Endodermal cell (in vitro differentiated cells): ENCODE data around the gene TSHZ3. TPM values are rescaled to one million over a fixed set of nuclear protein-coding genes. Genes with fewer than 3 reads are reported as not detected.

Experiments
- DNase-seq: peaks from one replicate; pipeline ENCODE4 v3.0.0-alpha.2; 2017
- H3K27ac ChIP-seq: 2 replicates; pipeline ENCODE4 v1.5.1; 2013; ENCODE audit warnings: mild to moderate bottlenecking, low read depth, low read length, moderate library complexity
- H3K27me3 ChIP-seq: 2 replicates; pipeline ENCODE4 v1.6.1; 2013; ENCODE audit warnings: mild to moderate bottlenecking, low read length, moderate library complexity; ENCODE audit not compliant: insufficient read depth, control insufficient read depth, poor library complexity, severe bottlenecking
- H3K36me3 ChIP-seq: 2 replicates; pipeline ENCODE4 v1.7.0; 2013; ENCODE audit warnings: mild to moderate bottlenecking, low read length, moderate library complexity; ENCODE audit not compliant: control insufficient read depth, insufficient read depth
- H3K4me1 ChIP-seq: one replicate; pipeline ENCODE4 v1.7.0; 2013; ENCODE audit warnings: low read length; ENCODE audit not compliant: control insufficient read depth, insufficient read depth
- H3K4me3 ChIP-seq: 2 replicates; pipeline ENCODE4 v1.5.1; 2013; ENCODE audit warnings: mild to moderate bottlenecking, low read length, moderate library complexity
- H3K9ac ChIP-seq: 2 replicates; pipeline ENCODE4 v1.6.1; 2013; ENCODE audit warnings: mild to moderate bottlenecking, low read length, moderate library complexity; ENCODE audit not compliant: poor library complexity, severe bottlenecking; ENCODE audit errors: extremely low read depth
- H3K9me3 ChIP-seq: 2 replicates; pipeline ENCODE4 v1.6.1; 2013; ENCODE audit warnings: mild to moderate bottlenecking, low read length, moderate library complexity; ENCODE audit not compliant: control insufficient read depth
- H3K27ac Mint-ChIP-seq: 2 replicates; pipeline ENCODE4 v1.8.0; 2020; ENCODE audit warnings: mixed read lengths
- H3K27me3 Mint-ChIP-seq: 2 replicates; pipeline ENCODE4 v1.8.0; 2021; ENCODE audit warnings: mild to moderate bottlenecking, mixed read lengths; ENCODE audit not compliant: insufficient read depth
- H3K36me3 Mint-ChIP-seq: 2 replicates; pipeline ENCODE4 v1.8.0; 2020; ENCODE audit warnings: low read depth, mixed read lengths
- H3K4me1 Mint-ChIP-seq: 2 replicates; pipeline ENCODE4 v1.8.0; 2020; ENCODE audit warnings: mixed read lengths
- H3K4me3 Mint-ChIP-seq: 2 replicates; pipeline ENCODE4 v1.8.0; 2020; ENCODE audit warnings: mild to moderate bottlenecking, moderate library complexity, mixed read lengths
- H3K9me3 Mint-ChIP-seq: 2 replicates; pipeline ENCODE4 v1.8.0; 2020; ENCODE audit warnings: mild to moderate bottlenecking, mixed read lengths
- CTCF ChIP-seq: fragments of 200-600 bp; sonication (generic); conservative IDR thresholded peaks from 2 replicates; pipeline ENCODE4 v1.5.0; 2021; ENCODE audit warnings: antibody characterized with exemption, mild to moderate bottlenecking
- WGBS, 2 experiments: methylation state at CpG; one replicate each; pipeline versions ENCODE4 v1.1.5 to v1.1.7; 2013; ENCODE audit warnings: missing lambda C conversion rate in 2 of 2, mixed read lengths in 1 of 2; ENCODE audit not compliant: insufficient coverage in 1 of 2, insufficient read length in 1 of 2; 5-methylcytosine and 5-hydroxymethylcytosine counted together
- total RNA-seq, 2 donors: library from RNA; stranded (reverse); fragmentation: NEBNext Ultra II Directional in 1 of 2; extraction: Animal tissue kit (Norgen Biotek cat#: 25700) in 1 of 2; gene quantifications; 2 replicates in 1 of 2; 3 replicates in 1 of 2; pipeline ENCODE4 v1.2.1, GENCODE V29; 2021

The TSHZ3 gene
- total RNA-seq, 2 donors from 2014 or later: 0.84 to 2.1 TPM

- H3K36me3 Mint-ChIP-seq: no peaks in the 10 kb centered on the region
- DNase-seq: peak; percentile 11
- H3K4me3 Mint-ChIP-seq: no peak overlapping the region
- H3K9me3 Mint-ChIP-seq: no peaks in the 10 kb centered on the region
- TF ChIP-seq CTCF: no peak
- no peaks in the 10 kb centered on the region for H3K36me3 ChIP-seq
- no peak overlapping the region for H3K4me3 ChIP-seq
- H3K27me3 ChIP-seq: no peaks in the 10 kb centered on the region
- H3K27me3 Mint-ChIP-seq: peaks cover 4% of the 10 kb centered on the region
- no peak overlapping the region for H3K27ac Mint-ChIP-seq
- H3K4me1 ChIP-seq: peaks cover 4% of the 10 kb centered on the region
- no peak overlapping the region for H3K9ac ChIP-seq
- no peak overlapping the region for H3K27ac ChIP-seq
- 91 to 94% methylated on average over 7 to 11 of the region's 11 CpGs for WGBS, 2 experiments
- H3K9me3 ChIP-seq: no peaks in the 10 kb centered on the region
- peaks cover 16% of the 10 kb centered on the region for H3K4me1 Mint-ChIP-seq
Observed at GRCh38 chr19:31261603-31262212, 87.5 kb downstream of the TSHZ3 start.

GRCh38 chr19:31261019-31261602 lies 88.1 kb downstream of the TSHZ3 start:
- Histone ChIP-seq H3K36me3 (no peaks in the 10 kb centered on the region), H3K9me3 (no peaks in the 10 kb centered on the region), H3K27ac (no peak overlapping the region), H3K4me3 (no peak overlapping the region), H3K9ac (no peak overlapping the region), H3K27me3 (no peaks in the 10 kb centered on the region), H3K4me1 (peaks cover 4% of the 10 kb centered on the region)
- Mint-ChIP-seq H3K4me1 (peaks cover 16% of the 10 kb centered on the region), H3K27me3 (peaks cover 4% of the 10 kb centered on the region), H3K4me3 (no peak overlapping the region), H3K9me3 (no peaks in the 10 kb centered on the region), H3K27ac (no peak overlapping the region), H3K36me3 (no peaks in the 10 kb centered on the region)
- 88 to 89% methylated on average over 1 to 3 of the region's 3 CpGs for WGBS, 2 experiments
- TF ChIP-seq CTCF: no peak
- peak; percentile 16 for DNase-seq

- Histone ChIP-seq H3K9ac (no peak overlapping the region), H3K36me3 (no peaks in the 10 kb centered on the region), H3K27me3 (no peaks in the 10 kb centered on the region), H3K4me1 (peaks cover 4% of the 10 kb centered on the region), H3K4me3 (no peak overlapping the region), H3K27ac (no peak overlapping the region), H3K9me3 (no peaks in the 10 kb centered on the region)
- no peak for DNase-seq
- H3K4me3 Mint-ChIP-seq: no peak overlapping the region
- no peaks in the 10 kb centered on the region for H3K9me3 Mint-ChIP-seq
- no peaks in the 10 kb centered on the region for H3K36me3 Mint-ChIP-seq
- no peak overlapping the region for H3K27ac Mint-ChIP-seq
- peaks cover 4% of the 10 kb centered on the region for H3K27me3 Mint-ChIP-seq
- H3K4me1 Mint-ChIP-seq: peaks cover 16% of the 10 kb centered on the region
- 91 to 98% methylated on average over 6 to 7 of the region's 7 CpGs for WGBS, 2 experiments
- no peak for TF ChIP-seq CTCF
Observed at GRCh38 chr19:31260171-31260933, 88.9 kb downstream of the TSHZ3 start.
